Breast epithelium (tissue), 4 donors: ENCODE measurements around the gene HNRNPUL1. TPM values are rescaled to one million over a fixed set of nuclear protein-coding genes. Genes with fewer than 3 reads are reported as not detected.

ENCODE experiments used
- DNase-seq, 2 donors: peaks; one replicate each; pipeline ENCODE4 v3.0.0-alpha.2; 2019; ENCODE audit warnings: low spot score in 2 of 2
- H3K27ac ChIP-seq, 2 donors: fragments of 200-600 bp; sonication (generic) in 1 of 2; one replicate each; pipeline ENCODE4 v1.5.1; 2016 to 2019; ENCODE audit warnings: mild to moderate bottlenecking in 1 of 2
- H3K27me3 ChIP-seq, 2 donors: fragments of 200-600 bp; sonication (generic) in 1 of 2; one replicate each; pipeline versions ENCODE4 v1.5.1 to v1.6.0; 2017 to 2019; ENCODE audit warnings: control low read depth in 1 of 2, mild to moderate bottlenecking in 1 of 2
- H3K36me3 ChIP-seq: fragments of 200-600 bp; one replicate; pipeline ENCODE4 v1.5.1; 2019
- H3K4me1 ChIP-seq, 2 donors: fragments of 200-600 bp; sonication (generic); one replicate each; pipeline ENCODE4 v1.5.1; 2016 to 2019; ENCODE audit warnings: control low read depth in 1 of 2
- H3K4me3 ChIP-seq, 3 donors: fragments of 200-600 bp; sonication (generic); 1 replicate in 2 of 3; 2 replicates in 1 of 3; pipeline ENCODE4 v1.5.1; 2016 to 2019; ENCODE audit warnings: mild to moderate bottlenecking in 3 of 3, moderate library complexity in 2 of 3
- H3K9me3 ChIP-seq, 2 donors: fragments of 200-600 bp; sonication (generic) in 1 of 2; one replicate each; pipeline ENCODE4 v1.5.1; 2016 to 2019; ENCODE audit warnings: control low read depth in 1 of 2
- POLR2A ChIP-seq: fragments of 450-650 bp; IDR thresholded peaks from one replicate; pipeline ENCODE4 v1.6.1; 2016; ENCODE audit warnings: antibody characterized with exemption, mild to moderate bottlenecking, moderate library complexity
- POLR2AphosphoS5 ChIP-seq, 3 donors: sonication (generic); formaldehyde crosslinking; IDR thresholded peaks; one replicate each; pipeline ENCODE4 v1.6.1; 2017; ENCODE audit warnings: antibody characterized with exemption in 3 of 3
- intact Hi-C: fragments of 100-400 bp; cut with DNase I; formaldehyde crosslinking; loops from one replicate; pipeline ENCODE4 v1.15.1; 2023; ENCODE audit warnings: low total_unique reads
- total RNA-seq, 3 donors: library from RNA; depleted of rRNA; stranded (reverse); fragments of >200 nt; gene quantifications; one replicate each; pipeline ENCODE4 v1.1.0, GENCODE V29; 2016
- TF ChIP-seq, protein P1 (sequence below), 3 donors: fragments of 450-650 bp; IDR thresholded peaks; one replicate each; pipeline ENCODE4 v1.5.1; 2016 to 2017; ENCODE audit warnings: antibody characterized with exemption in 3 of 3, mild to moderate bottlenecking in 3 of 3, moderate library complexity in 3 of 3

Gene HNRNPUL1
- total RNA-seq, 3 donors from 2014 or later: 116 to 146 (median 125) TPM

- peak overlapping the region; percentile 89 to 95 for H3K27ac ChIP-seq
- H3K9me3 ChIP-seq: no peaks in the 10 kb centered on the region
- no peaks in the 10 kb centered on the region for H3K27me3 ChIP-seq
- H3K4me1 ChIP-seq: peaks cover 34 to 43% of the 10 kb centered on the region in 2 donors
- no peak for DNase-seq
- H3K36me3 ChIP-seq: peaks cover 14% of the 10 kb centered on the region
- TF ChIP-seq POLR2A: no peak
- TF ChIP-seq, protein P1, sequence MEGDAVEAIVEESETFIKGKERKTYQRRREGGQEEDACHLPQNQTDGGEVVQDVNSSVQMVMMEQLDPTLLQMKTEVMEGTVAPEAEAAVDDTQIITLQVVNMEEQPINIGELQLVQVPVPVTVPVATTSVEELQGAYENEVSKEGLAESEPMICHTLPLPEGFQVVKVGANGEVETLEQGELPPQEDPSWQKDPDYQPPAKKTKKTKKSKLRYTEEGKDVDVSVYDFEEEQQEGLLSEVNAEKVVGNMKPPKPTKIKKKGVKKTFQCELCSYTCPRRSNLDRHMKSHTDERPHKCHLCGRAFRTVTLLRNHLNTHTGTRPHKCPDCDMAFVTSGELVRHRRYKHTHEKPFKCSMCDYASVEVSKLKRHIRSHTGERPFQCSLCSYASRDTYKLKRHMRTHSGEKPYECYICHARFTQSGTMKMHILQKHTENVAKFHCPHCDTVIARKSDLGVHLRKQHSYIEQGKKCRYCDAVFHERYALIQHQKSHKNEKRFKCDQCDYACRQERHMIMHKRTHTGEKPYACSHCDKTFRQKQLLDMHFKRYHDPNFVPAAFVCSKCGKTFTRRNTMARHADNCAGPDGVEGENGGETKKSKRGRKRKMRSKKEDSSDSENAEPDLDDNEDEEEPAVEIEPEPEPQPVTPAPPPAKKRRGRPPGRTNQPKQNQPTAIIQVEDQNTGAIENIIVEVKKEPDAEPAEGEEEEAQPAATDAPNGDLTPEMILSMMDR (IDR thresholded peaks at IDR 0.05): no peak
- no peak for TF ChIP-seq POLR2AphosphoS5 (IDR thresholded peaks at IDR 0.05)
- peak overlapping the region in 1 of 3 donors; percentile 11 for H3K4me3 ChIP-seq
- intact Hi-C loops: no loop called here
Measured at GRCh38 chr19:41297628-41298347, 33.6 kb downstream of the HNRNPUL1 start.

- Histone ChIP-seq H3K27me3 (no peaks in the 10 kb centered on the region), H3K9me3 (no peaks in the 10 kb centered on the region), H3K27ac (peak overlapping the region; percentile 89 to 95), H3K4me1 (peaks cover 34 to 43% of the 10 kb centered on the region in 2 donors), H3K4me3 (peak overlapping the region in 1 of 3 donors; percentile 11), H3K36me3 (peaks cover 13% of the 10 kb centered on the region)
- TF ChIP-seq POLR2A (no peak), POLR2AphosphoS5 (IDR thresholded peaks at IDR 0.05) (peak in 2 of 3 donors; percentile 46 to 56)
- TF ChIP-seq, protein P1 (IDR thresholded peaks at IDR 0.05): no peak
- DNase-seq: peak; percentile 80 to 84
- intact Hi-C loops: no loop called here
Measured at GRCh38 chr19:41298348-41298964, 34.3 kb downstream of the HNRNPUL1 start.

DNA sequence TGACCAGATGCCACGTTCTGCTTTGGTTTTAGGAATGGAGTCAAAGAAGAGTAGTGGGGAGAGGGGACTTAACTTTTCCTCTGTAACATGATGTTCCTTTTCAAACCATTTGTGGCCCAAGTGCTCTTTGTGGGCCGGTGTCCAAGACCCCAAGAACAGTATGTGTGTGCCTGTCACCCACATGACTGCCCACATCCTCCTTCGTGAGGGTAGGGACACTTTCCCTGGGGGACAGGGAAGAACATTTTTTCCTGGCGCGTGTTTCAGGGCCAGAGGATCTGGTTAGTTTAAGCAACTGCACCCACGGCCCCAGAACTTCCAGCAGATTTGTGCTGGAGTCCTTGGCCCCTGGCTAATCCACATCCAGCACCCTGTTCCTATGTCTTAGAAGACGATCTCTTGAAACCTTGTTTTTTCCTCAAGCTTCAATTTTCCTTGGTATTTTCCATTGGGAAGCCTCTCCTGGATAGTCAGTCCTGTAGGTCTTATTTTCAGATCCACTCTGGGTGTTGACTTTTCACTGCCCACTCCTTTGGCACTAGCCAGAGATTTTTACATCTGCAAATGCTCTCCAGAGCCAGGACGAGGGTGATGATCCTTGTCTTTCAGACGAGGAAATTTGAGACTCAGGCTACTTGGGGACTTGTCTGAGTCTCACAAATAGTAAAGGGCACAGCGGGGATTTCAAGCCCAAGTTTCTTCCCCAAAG is 35.0 kb downstream of the HNRNPUL1 start:
- peak in 1 of 2 donors; percentile 56 for DNase-seq
- Histone ChIP-seq H3K9me3 (no peaks in the 10 kb centered on the region), H3K4me3 (no peak overlapping the region), H3K27ac (peak overlapping the region; percentile 89 to 95), H3K4me1 (peaks cover 34 to 43% of the 10 kb centered on the region in 2 donors), H3K36me3 (peaks cover 10% of the 10 kb centered on the region), H3K27me3 (no peaks in the 10 kb centered on the region)
- intact Hi-C loops: no loop called here
- peak in 2 of 3 donors; percentile 6 to 25 for TF ChIP-seq POLR2AphosphoS5 (IDR thresholded peaks at IDR 0.05)
- TF ChIP-seq, protein P1 (IDR thresholded peaks at IDR 0.05): no peak

- H3K4me3 ChIP-seq: no peak overlapping the region
- H3K27ac ChIP-seq: peak overlapping the region; percentile 89 to 95
- no peak for DNase-seq
- no peaks in the 10 kb centered on the region for H3K9me3 ChIP-seq
- peaks cover 12% of the 10 kb centered on the region for H3K36me3 ChIP-seq
- TF ChIP-seq, protein P1 (IDR thresholded peaks at IDR 0.05): no peak
- TF ChIP-seq POLR2A (no peak), POLR2AphosphoS5 (IDR thresholded peaks at IDR 0.05) (no peak)
- H3K27me3 ChIP-seq: no peaks in the 10 kb centered on the region
- peaks cover 34 to 43% of the 10 kb centered on the region in 2 donors for H3K4me1 ChIP-seq
- intact Hi-C loops: no loop called here
Measured at GRCh38 chr19:41299755-41300089, 35.5 kb downstream of the HNRNPUL1 start.
